GM08714 (cell line): ENCODE results near the gene YPEL3.
"Not testable (repeated sequence)": the region's sequence is repeated elsewhere in the genome, so short reads cannot be mapped to it uniquely, and the experiment has no call there.

Source experiments
- H3K4me3 ChIP-seq: fragments of 200-500 bp; sonication (Bioruptor generic); 2 replicates; pipeline ENCODE4 v1.5.1; 2014; ENCODE audit warnings: mild to moderate bottlenecking, low read length, inconsistent platforms
- ZNF274 ChIP-seq: IDR thresholded peaks from 2 replicates; pipeline ENCODE4 v1.6.1; 2012; ENCODE audit warnings: mild to moderate bottlenecking, low read depth, low read length

Gene YPEL3

GRCh38 chr16:30096105-30096861 is at the start of gene YPEL3:
Gene YPEL3, minus strand, starts transcription at chr16:30096213. Its CDS starts 731 bp downstream, at chr16:30095482.
- peak within 1 kb of the TSS; percentile 55; the same call in 1 of the 2 replicates for H3K4me3 ChIP-seq

GRCh38 chr16:30145657-30146056 is 49.6 kb upstream of the YPEL3 start:
- TF ChIP-seq ZNF274: no peak
- no peak overlapping the region for H3K4me3 ChIP-seq

More at GRCh38 chr16:30096105-30096861, at the start of gene YPEL3:
- TF ChIP-seq ZNF274: no peak

GRCh38 chr16:30144917-30145316 is 48.9 kb upstream of the YPEL3 start:
- H3K4me3 ChIP-seq: no peak overlapping the region
- TF ChIP-seq ZNF274: no peak

GRCh38 chr16:30144017-30144416 is 48.0 kb upstream of the YPEL3 start:
- no peak overlapping the region for H3K4me3 ChIP-seq
- no peak for TF ChIP-seq ZNF274

- no peak overlapping the region for H3K4me3 ChIP-seq
- TF ChIP-seq ZNF274: no peak
These were observed 47.3 kb upstream of the YPEL3 start for GRCh38 chr16:30143347-30143702.

- no peak for TF ChIP-seq ZNF274
- no peak overlapping the region for H3K4me3 ChIP-seq
These were observed 46.8 kb upstream of the YPEL3 start for GRCh38 chr16:30142672-30143346.

- no peak for TF ChIP-seq ZNF274
- H3K4me3 ChIP-seq: no peak overlapping the region
These were observed 45.7 kb upstream of the YPEL3 start for GRCh38 chr16:30141750-30142149.

- no peak overlapping the region for H3K4me3 ChIP-seq
- no peak for TF ChIP-seq ZNF274
These were observed 43.8 kb upstream of the YPEL3 start for GRCh38 chr16:30139583-30140481.

- no peak overlapping the region for H3K4me3 ChIP-seq
- no peak for TF ChIP-seq ZNF274
These were observed 41.9 kb upstream of the YPEL3 start for GRCh38 chr16:30137897-30138296.

GRCh38 chr16:30136971-30137605 is 41.1 kb upstream of the YPEL3 start:
- TF ChIP-seq ZNF274: no peak

GRCh38 chr16:30132591-30132990 is 36.6 kb upstream of the YPEL3 start:
- no peak overlapping the region for H3K4me3 ChIP-seq
- no peak for TF ChIP-seq ZNF274

More at GRCh38 chr16:30136971-30137605, 41.1 kb upstream of the YPEL3 start:
- H3K4me3 ChIP-seq: no peak overlapping the region

- TF ChIP-seq ZNF274: no peak
- H3K4me3 ChIP-seq: no peak overlapping the region
These were observed 36.0 kb upstream of the YPEL3 start for GRCh38 chr16:30131869-30132475.

GRCh38 chr16:30127993-30128392 is 32.0 kb upstream of the YPEL3 start:
- no peak for TF ChIP-seq ZNF274
- no peak overlapping the region for H3K4me3 ChIP-seq

GRCh38 chr16:30125690-30126089 is 29.7 kb upstream of the YPEL3 start:
- not testable (repeated sequence) for H3K4me3 ChIP-seq
